GM12892 (cell line): ENCODE results near the gene HPGDS.

Experiments
- POLR2A ChIP-seq: IDR thresholded peaks from 2 replicates; pipeline ENCODE4 v1.6.1; 2011; ENCODE audit warnings: low read depth, low read length, control low read depth
- POLR2AphosphoS5 ChIP-seq: IDR thresholded peaks from 2 replicates; pipeline ENCODE4 v1.6.1; 2011; ENCODE audit warnings: low read depth, low read length, control low read depth
- TAF1 ChIP-seq: IDR thresholded peaks from 2 replicates; pipeline ENCODE4 v1.6.1; 2011; ENCODE audit warnings: low read depth, mild to moderate bottlenecking, control low read depth, low read length, borderline replicate concordance

- TF ChIP-seq POLR2A (no peak), TAF1 (no peak), POLR2AphosphoS5 (no peak)
Observed at GRCh38 chr4:94359221-94359620, 16.6 kb upstream of the HPGDS start.
